ENCODE measurements around the gene TXNDC15.
"Not testable (repeated sequence)": the region's sequence is repeated elsewhere in the genome, so short reads cannot be mapped to it uniquely, and the experiment has no call there.

The TXNDC15 gene

GRCh38 chr5:134879456-134879855 is 5.3 kb downstream of the TXNDC15 start:
- Histone ChIP-seq H3K4me1 (ENCODE audit: insufficient read depth, low read length) (0 out of 2 replicates have a peak, but pooled peaks cover 3% of the 10 kb centered on the region), H3K27ac (ENCODE audit: low read length) (no peak overlapping the region), H3K9me3 (ENCODE audit: insufficient read depth, low read depth, low read length) (no peaks in the 10 kb centered on the region), H3K36me3 (ENCODE audit: insufficient read depth, low read depth, low read length) (no peaks in the 10 kb centered on the region), H3K27me3 (ENCODE audit: insufficient read depth, low read length) (peaks cover 5% of the 10 kb centered on the region; the same call in 1 of the 2 replicates), H3K4me3 (ENCODE audit: low read length) (no peak overlapping the region), H3K9ac (ENCODE audit: low read depth, low read length) (no peak overlapping the region)

- H3K9ac ChIP-seq (ENCODE audit: low read depth, low read length); H3K36me3 ChIP-seq (ENCODE audit: insufficient read depth, low read depth, low read length); H3K27ac ChIP-seq (ENCODE audit: low read length); H3K4me3 ChIP-seq (ENCODE audit: low read length); H3K9me3 ChIP-seq (ENCODE audit: insufficient read depth, low read depth, low read length); H3K27me3 ChIP-seq (ENCODE audit: insufficient read depth, low read length); H3K4me1 ChIP-seq (ENCODE audit: insufficient read depth, low read length): not testable (repeated sequence)
Observed at GRCh38 chr5:134880937-134881336, 6.8 kb downstream of the TXNDC15 start.

GRCh38 chr5:134881711-134882110 is 7.5 kb downstream of the TXNDC15 start:
- not testable (repeated sequence) for H3K27me3 ChIP-seq (ENCODE audit: insufficient read depth, low read length)

GRCh38 chr5:134887593-134888159 is 13.5 kb downstream of the TXNDC15 start:
- Histone ChIP-seq H3K9ac (ENCODE audit: low read depth, low read length) (no peak overlapping the region), H3K27me3 (ENCODE audit: insufficient read depth, low read length) (no peaks in the 10 kb centered on the region), H3K4me3 (ENCODE audit: low read length) (no peak overlapping the region), H3K9me3 (ENCODE audit: insufficient read depth, low read depth, low read length) (no peaks in the 10 kb centered on the region), H3K4me1 (ENCODE audit: insufficient read depth, low read length) (no peaks in the 10 kb centered on the region), H3K36me3 (ENCODE audit: insufficient read depth, low read depth, low read length) (no peaks in the 10 kb centered on the region), H3K27ac (ENCODE audit: low read length) (no peak overlapping the region)

More at GRCh38 chr5:134881711-134882110, 7.5 kb downstream of the TXNDC15 start:
- not testable (repeated sequence) for H3K9me3 ChIP-seq (ENCODE audit: insufficient read depth, low read depth, low read length); H3K36me3 ChIP-seq (ENCODE audit: insufficient read depth, low read depth, low read length); H3K9ac ChIP-seq (ENCODE audit: low read depth, low read length); H3K4me1 ChIP-seq (ENCODE audit: insufficient read depth, low read length); H3K4me3 ChIP-seq (ENCODE audit: low read length); H3K27ac ChIP-seq (ENCODE audit: low read length)

- no peaks in the 10 kb centered on the region for H3K4me1 ChIP-seq (ENCODE audit: insufficient read depth, low read length)
- H3K27me3 ChIP-seq (ENCODE audit: insufficient read depth, low read length), result no peaks in the 10 kb centered on the region
- no peak overlapping the region for H3K9ac ChIP-seq (ENCODE audit: low read depth, low read length)
- H3K27ac ChIP-seq (ENCODE audit: low read length), result no peak overlapping the region
- H3K9me3 ChIP-seq (ENCODE audit: insufficient read depth, low read depth, low read length), result no peaks in the 10 kb centered on the region
- no peaks in the 10 kb centered on the region for H3K36me3 ChIP-seq (ENCODE audit: insufficient read depth, low read depth, low read length)
- H3K4me3 ChIP-seq (ENCODE audit: low read length), result no peak overlapping the region
Observed at GRCh38 chr5:134889335-134889734, 15.2 kb downstream of the TXNDC15 start.

GRCh38 chr5:134891473-134891872 is 17.3 kb downstream of the TXNDC15 start:
- H3K4me3 ChIP-seq (ENCODE audit: low read length), result no peak overlapping the region
- no peak overlapping the region for H3K27ac ChIP-seq (ENCODE audit: low read length)
- H3K4me1 ChIP-seq (ENCODE audit: insufficient read depth, low read length), result no peaks in the 10 kb centered on the region
- no peaks in the 10 kb centered on the region for H3K9me3 ChIP-seq (ENCODE audit: insufficient read depth, low read depth, low read length)
- H3K9ac ChIP-seq (ENCODE audit: low read depth, low read length), result no peak overlapping the region
- H3K36me3 ChIP-seq (ENCODE audit: insufficient read depth, low read depth, low read length), result no peaks in the 10 kb centered on the region
- no peaks in the 10 kb centered on the region for H3K27me3 ChIP-seq (ENCODE audit: insufficient read depth, low read length)

GRCh38 chr5:134892282-134892681 is 18.1 kb downstream of the TXNDC15 start:
- no peaks in the 10 kb centered on the region for H3K36me3 ChIP-seq (ENCODE audit: insufficient read depth, low read depth, low read length)

GRCh38 chr5:134892926-134893325 is 18.8 kb downstream of the TXNDC15 start:
- no peaks in the 10 kb centered on the region for H3K27me3 ChIP-seq (ENCODE audit: insufficient read depth, low read length)
- H3K4me1 ChIP-seq (ENCODE audit: insufficient read depth, low read length), result no peaks in the 10 kb centered on the region
- H3K4me3 ChIP-seq (ENCODE audit: low read length), result no peak overlapping the region
- H3K9me3 ChIP-seq (ENCODE audit: insufficient read depth, low read depth, low read length), result no peaks in the 10 kb centered on the region
- H3K27ac ChIP-seq (ENCODE audit: low read length), result no peak overlapping the region
- H3K9ac ChIP-seq (ENCODE audit: low read depth, low read length), result no peak overlapping the region
- no peaks in the 10 kb centered on the region for H3K36me3 ChIP-seq (ENCODE audit: insufficient read depth, low read depth, low read length)

More at GRCh38 chr5:134892282-134892681, 18.1 kb downstream of the TXNDC15 start:
- H3K27me3 ChIP-seq (ENCODE audit: insufficient read depth, low read length), result no peaks in the 10 kb centered on the region
- no peaks in the 10 kb centered on the region for H3K4me1 ChIP-seq (ENCODE audit: insufficient read depth, low read length)
- H3K9ac ChIP-seq (ENCODE audit: low read depth, low read length), result no peak overlapping the region
- no peak overlapping the region for H3K4me3 ChIP-seq (ENCODE audit: low read length)
- no peak overlapping the region for H3K27ac ChIP-seq (ENCODE audit: low read length)
- H3K9me3 ChIP-seq (ENCODE audit: insufficient read depth, low read depth, low read length), result no peaks in the 10 kb centered on the region

- no peaks in the 10 kb centered on the region for H3K9me3 ChIP-seq (ENCODE audit: insufficient read depth, low read depth, low read length)
- no peak overlapping the region for H3K9ac ChIP-seq (ENCODE audit: low read depth, low read length)
- no peaks in the 10 kb centered on the region for H3K36me3 ChIP-seq (ENCODE audit: insufficient read depth, low read depth, low read length)
- no peaks in the 10 kb centered on the region for H3K4me1 ChIP-seq (ENCODE audit: insufficient read depth, low read length)
- H3K4me3 ChIP-seq (ENCODE audit: low read length), result no peak overlapping the region
- no peak overlapping the region for H3K27ac ChIP-seq (ENCODE audit: low read length)
- no peaks in the 10 kb centered on the region for H3K27me3 ChIP-seq (ENCODE audit: insufficient read depth, low read length)
Observed at GRCh38 chr5:134893748-134894505, 19.8 kb downstream of the TXNDC15 start.

- Histone ChIP-seq H3K36me3 (ENCODE audit: insufficient read depth, low read depth, low read length) (peaks cover 7% of the 10 kb centered on the region; the same call in 1 of the 2 replicates), H3K4me1 (ENCODE audit: insufficient read depth, low read length) (peaks cover 5% of the 10 kb centered on the region; the same call in 1 of the 2 replicates), H3K27ac (ENCODE audit: low read length) (no peak overlapping the region), H3K9ac (ENCODE audit: low read depth, low read length) (no peak overlapping the region), H3K9me3 (ENCODE audit: insufficient read depth, low read depth, low read length) (no peaks in the 10 kb centered on the region), H3K27me3 (ENCODE audit: insufficient read depth, low read length) (no peaks in the 10 kb centered on the region), H3K4me3 (ENCODE audit: low read length) (no peak overlapping the region)
Observed at GRCh38 chr5:134902071-134902801, 28.1 kb downstream of the TXNDC15 start.

GRCh38 chr5:134904610-134905245 is 30.6 kb downstream of the TXNDC15 start, which contains the start of gene PCBD2:
Gene PCBD2 (plus strand): TSS chr5:134905131. CDS start chr5:134905140, 9 bp downstream.
- peak within 1 kb of the TSS; percentile 94 for H3K4me3 ChIP-seq (ENCODE audit: low read length)
- peaks cover 8% of the 10 kb centered on the region; the same call in 1 of the 2 replicates for H3K36me3 ChIP-seq (ENCODE audit: insufficient read depth, low read depth, low read length)
- no peaks in the 10 kb centered on the region for H3K27me3 ChIP-seq (ENCODE audit: insufficient read depth, low read length)
- H3K27ac ChIP-seq (ENCODE audit: low read length), result peak within 1 kb of the TSS; percentile 65
- H3K4me1 ChIP-seq (ENCODE audit: insufficient read depth, low read length), result peaks cover 5% of the 10 kb centered on the region; the same call in 1 of the 2 replicates
- peak within 1 kb of the TSS; percentile 96 for H3K9ac ChIP-seq (ENCODE audit: low read depth, low read length)
- H3K9me3 ChIP-seq (ENCODE audit: insufficient read depth, low read depth, low read length), result no peaks in the 10 kb centered on the region

Measured in iPS-20b (cell line).